SU-DHL-6 (cell line): ENCODE measurements around the gene PLAAT3.

Experiments used
- H2AFZ ChIP-seq: fragments of 200-600 bp; sonication (generic); 2 replicates; pipeline ENCODE4 v1.6.1; 2014; ENCODE audit warnings: low read depth, mild to moderate bottlenecking, moderate library complexity, mixed read lengths, antibody characterized with exemption, low read length; ENCODE audit not compliant: severe bottlenecking
- H3F3A ChIP-seq: fragments of 200-600 bp; shearing (Covaris generic); 2 replicates; pipeline ENCODE4 v1.6.0; 2016; ENCODE audit warnings: antibody characterized with exemption, mild to moderate bottlenecking; ENCODE audit not compliant: insufficient read depth
- H3K27ac ChIP-seq: fragments of 200-600 bp; sonication (generic); 2 replicates; pipeline ENCODE4 v1.5.1; 2016; ENCODE audit warnings: low read depth, mild to moderate bottlenecking, low read length, moderate library complexity, mixed read lengths
- H3K27me3 ChIP-seq: fragments of 200-600 bp; sonication (generic), shearing (Covaris generic); 2 replicates; pipeline ENCODE4 v1.6.0; 2014; ENCODE audit warnings: mild to moderate bottlenecking, low read length
- H3K36me3 ChIP-seq: fragments of 200-600 bp; sonication (generic); 2 replicates; pipeline ENCODE4 v1.6.1; 2014; ENCODE audit warnings: mild to moderate bottlenecking, low read length, mixed read lengths
- H3K4me2 ChIP-seq: fragments of 300-600, 200-600 bp; shearing (Covaris generic), sonication (generic); 2 replicates; pipeline ENCODE4 v1.6.0; 2014; ENCODE audit warnings: low read length, low read depth, mild to moderate bottlenecking; ENCODE audit not compliant: poor library complexity, severe bottlenecking
- H3K4me3 ChIP-seq: fragments of 200-600 bp; sonication (generic); 2 replicates; pipeline ENCODE4 v1.5.1; 2014; ENCODE audit warnings: antibody characterized with exemption, low read length, mild to moderate bottlenecking, mixed read lengths; ENCODE audit not compliant: insufficient read depth, poor library complexity, severe bottlenecking
- H3K79me2 ChIP-seq: fragments of 200-600 bp; sonication (generic); 2 replicates; pipeline ENCODE4 v1.6.1; 2014; ENCODE audit warnings: mild to moderate bottlenecking, low read length, moderate library complexity; ENCODE audit not compliant: insufficient read depth
- H3K9ac ChIP-seq: fragments of 200-600 bp; sonication (generic); 2 replicates; pipeline ENCODE4 v1.7.0; 2014; ENCODE audit warnings: mild to moderate bottlenecking, low read length
- H3K9me2 ChIP-seq: fragments of 200-600 bp; sonication (generic); replicated peaks from 2 replicates; pipeline ENCODE4 v1.6.1; 2014; ENCODE audit warnings: low read length; ENCODE audit not compliant: insufficient read depth
- H3K9me3 ChIP-seq: fragments of 200-600 bp; sonication (generic); 2 replicates; pipeline ENCODE4 v1.6.1; 2014; ENCODE audit warnings: low read length, mixed read lengths; ENCODE audit not compliant: insufficient read depth
- H4K20me1 ChIP-seq: fragments of 200-600 bp; sonication (generic); 2 replicates; pipeline ENCODE4 v1.6.1; 2014; ENCODE audit warnings: low read depth, mild to moderate bottlenecking, antibody characterized with exemption, low read length, moderate library complexity, mixed read lengths
- EZH2phosphoT487 ChIP-seq: fragments of 200-600 bp; sonication (generic), shearing (Covaris generic); conservative IDR thresholded peaks from 2 replicates; pipeline ENCODE4 v1.6.1; 2018; ENCODE audit warnings: mild to moderate bottlenecking, antibody characterized with exemption, low read length, moderate library complexity, mixed read lengths
- TF ChIP-seq, protein P1 (sequence below): fragments of 200-600 bp; sonication (generic); IDR thresholded peaks from one replicate; pipeline ENCODE4 v1.5.1; 2017; ENCODE audit warnings: antibody characterized with exemption, mild to moderate bottlenecking, low read length, moderate library complexity; ENCODE audit not compliant: insufficient read depth, poor library complexity, severe bottlenecking

PLAAT3 gene

GRCh38 chr11:63595296-63595695, 18.9 kb downstream of the PLAAT3 start:
- Histone ChIP-seq H3K9me3 (no peaks in the 10 kb centered on the region), H3K9ac (no peak overlapping the region), H3K4me3 (no peak overlapping the region), H3K9me2 (no peaks in the 10 kb centered on the region), H3F3A (no peaks in the 10 kb centered on the region), H3K4me2 (no peak overlapping the region), H3K27me3 (no peaks in the 10 kb centered on the region), H3K79me2 (no peaks in the 10 kb centered on the region), H3K36me3 (no peaks in the 10 kb centered on the region), H4K20me1 (no peaks in the 10 kb centered on the region), H2AFZ (no peak overlapping the region), H3K27ac (no peak overlapping the region)
- TF ChIP-seq, protein P1, sequence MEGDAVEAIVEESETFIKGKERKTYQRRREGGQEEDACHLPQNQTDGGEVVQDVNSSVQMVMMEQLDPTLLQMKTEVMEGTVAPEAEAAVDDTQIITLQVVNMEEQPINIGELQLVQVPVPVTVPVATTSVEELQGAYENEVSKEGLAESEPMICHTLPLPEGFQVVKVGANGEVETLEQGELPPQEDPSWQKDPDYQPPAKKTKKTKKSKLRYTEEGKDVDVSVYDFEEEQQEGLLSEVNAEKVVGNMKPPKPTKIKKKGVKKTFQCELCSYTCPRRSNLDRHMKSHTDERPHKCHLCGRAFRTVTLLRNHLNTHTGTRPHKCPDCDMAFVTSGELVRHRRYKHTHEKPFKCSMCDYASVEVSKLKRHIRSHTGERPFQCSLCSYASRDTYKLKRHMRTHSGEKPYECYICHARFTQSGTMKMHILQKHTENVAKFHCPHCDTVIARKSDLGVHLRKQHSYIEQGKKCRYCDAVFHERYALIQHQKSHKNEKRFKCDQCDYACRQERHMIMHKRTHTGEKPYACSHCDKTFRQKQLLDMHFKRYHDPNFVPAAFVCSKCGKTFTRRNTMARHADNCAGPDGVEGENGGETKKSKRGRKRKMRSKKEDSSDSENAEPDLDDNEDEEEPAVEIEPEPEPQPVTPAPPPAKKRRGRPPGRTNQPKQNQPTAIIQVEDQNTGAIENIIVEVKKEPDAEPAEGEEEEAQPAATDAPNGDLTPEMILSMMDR, result no peak
- no peak for TF ChIP-seq EZH2phosphoT487

DNA sequence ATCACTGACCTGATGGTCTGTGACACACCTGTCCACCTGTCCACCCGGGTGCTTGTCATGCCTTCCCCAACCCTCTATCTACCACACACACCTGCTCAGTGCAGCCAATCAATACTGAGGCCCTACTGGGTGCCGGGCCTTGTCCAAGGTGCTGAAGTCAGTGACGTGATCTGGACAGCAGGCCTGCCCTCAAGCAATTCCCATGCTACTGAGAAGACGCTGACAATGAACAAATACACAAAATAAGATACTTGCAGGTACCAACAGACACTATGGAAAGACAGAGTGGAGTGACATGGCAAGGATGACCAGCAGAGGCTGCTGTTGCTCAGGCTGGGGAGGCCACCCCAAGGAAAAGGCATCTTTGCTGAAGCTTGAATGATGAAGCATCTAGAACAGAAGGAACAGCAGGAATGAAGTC, 21.2 kb downstream of the PLAAT3 start:
- Histone ChIP-seq H3K36me3 (no peaks in the 10 kb centered on the region), H3K79me2 (no peaks in the 10 kb centered on the region), H3K27ac (no peak overlapping the region), H3K27me3 (no peaks in the 10 kb centered on the region), H3F3A (no peaks in the 10 kb centered on the region), H3K9me2 (no peaks in the 10 kb centered on the region), H3K9me3 (no peaks in the 10 kb centered on the region), H2AFZ (no peak overlapping the region), H4K20me1 (no peaks in the 10 kb centered on the region), H3K4me2 (no peak overlapping the region), H3K9ac (no peak overlapping the region), H3K4me3 (no peak overlapping the region)
- TF ChIP-seq, protein P1, result peak; percentile 80
- TF ChIP-seq EZH2phosphoT487, result no peak

- TF ChIP-seq, protein P1, result no peak
- TF ChIP-seq EZH2phosphoT487, result no peak
- Histone ChIP-seq H3K4me2 (no peak overlapping the region), H4K20me1 (no peaks in the 10 kb centered on the region), H3K9me2 (no peaks in the 10 kb centered on the region), H3K27me3 (no peaks in the 10 kb centered on the region), H3K36me3 (no peaks in the 10 kb centered on the region), H3K79me2 (no peaks in the 10 kb centered on the region), H3K4me3 (no peak overlapping the region), H3K9ac (no peak overlapping the region), H2AFZ (no peak overlapping the region), H3K9me3 (no peaks in the 10 kb centered on the region), H3K27ac (no peak overlapping the region), H3F3A (no peaks in the 10 kb centered on the region)
Observed at GRCh38 chr11:63590024-63590788, 24.0 kb downstream of the PLAAT3 start.
